Mucosa of descending colon (tissue), 3 donors: ENCODE measurements around the gene MROH9. TPM values are rescaled to one million over a fixed set of nuclear protein-coding genes. Genes with fewer than 3 reads are reported as not detected.
"Not testable (repeated sequence)": the region's sequence is repeated elsewhere in the genome, so short reads cannot be mapped to it uniquely, and the experiment has no call there.

Experiments used
- ATAC-seq: fragments of 200-7000 bp; cut with Tn5 transposase; one replicate; pipeline ENCODE4 v1.9.1; 2020; ENCODE audit warnings: mild to moderate bottlenecking, moderate library complexity
- DNase-seq, 3 donors: peaks; one replicate each; pipeline ENCODE4 v3.0.0-alpha.2; 2020
- H3K36me3 ChIP-seq: fragments of 200-600 bp; one replicate; pipeline ENCODE4 v1.8.0; 2021; ENCODE audit warnings: low read depth, mild to moderate bottlenecking
- H3K4me1 ChIP-seq: fragments of 200-600 bp; one replicate; pipeline ENCODE4 v1.8.0; 2021; ENCODE audit warnings: low read depth, mild to moderate bottlenecking
- H3K4me3 ChIP-seq: fragments of 200-600 bp; one replicate; pipeline ENCODE4 v1.8.0; 2021; ENCODE audit warnings: mild to moderate bottlenecking
- H3K9me3 ChIP-seq: fragments of 200-600 bp; one replicate; pipeline ENCODE4 v1.8.0; 2021; ENCODE audit warnings: mild to moderate bottlenecking
- CTCF ChIP-seq: fragments of 200-600 bp; IDR thresholded peaks from one replicate; pipeline ENCODE4 v1.8.0; 2022; ENCODE audit warnings: antibody characterized with exemption, mild to moderate bottlenecking
- intact Hi-C, 2 donors: fragments of 100-400 bp; cut with DNase I in 1 of 2; cut with micrococcal nuclease in 1 of 2; formaldehyde crosslinking; loops; one replicate each; pipeline versions ENCODE4 v1.11.0 to v1.11.1; 2022; cut with DNase I, micrococcal nuclease
- total RNA-seq, 3 donors: library from RNA; stranded (reverse); fragmentation: NEBNext Ultra II Directional in 2 of 3; extraction: Animal tissue kit (Norgen Biotek cat#: 25700) in 2 of 3; gene quantifications; one replicate each; pipeline versions ENCODE4 v1.2.1 to v1.2.4, GENCODE V29; 2021 to 2023
- donor health status: DM: no; HTN: no; CAD: no; lungs with moderate emphysema.
- donor health status: DM: no; HTN: no; CAD: no.
- donor health status: DM: no; HTN: yes; CAD: no.

MROH9 gene
- total RNA-seq, 3 donors from 2014 or later: not detected

- no peak for TF ChIP-seq CTCF
- H3K4me3 ChIP-seq: no peak overlapping the region
- no peaks in the 10 kb centered on the region for H3K9me3 ChIP-seq
- ATAC-seq (no peak), DNase-seq (no peak)
- no peaks in the 10 kb centered on the region for H3K36me3 ChIP-seq
- H3K4me1 ChIP-seq: no peaks in the 10 kb centered on the region
- intact Hi-C loops: no loop called here
Measured at GRCh38 chr1:170938281-170938680, 2.9 kb downstream of the MROH9 start.

GRCh38 chr1:170939476-170939875 lies 4.1 kb downstream of the MROH9 start:
- Histone ChIP-seq H3K4me3 (no peak overlapping the region), H3K9me3 (no peaks in the 10 kb centered on the region), H3K36me3 (no peaks in the 10 kb centered on the region), H3K4me1 (no peaks in the 10 kb centered on the region)
- DNase-seq (peak in 1 of 3 donors; percentile 28), ATAC-seq (peak; percentile 61)
- no peak for TF ChIP-seq CTCF
- intact Hi-C loops: no loop called here

- H3K4me1 ChIP-seq, DNase-seq, H3K36me3 ChIP-seq, H3K9me3 ChIP-seq, H3K4me3 ChIP-seq, ATAC-seq, intact Hi-C loops: not testable (repeated sequence)
Measured at GRCh38 chr1:170951744-170952143, 16.4 kb downstream of the MROH9 start.

GRCh38 chr1:170959385-170959784 lies 24.1 kb downstream of the MROH9 start:
- no peak overlapping the region for H3K4me3 ChIP-seq
- H3K36me3 ChIP-seq: no peaks in the 10 kb centered on the region
- H3K9me3 ChIP-seq: no peaks in the 10 kb centered on the region
- intact Hi-C loops: no loop called here
- TF ChIP-seq CTCF: no peak
- no peak for DNase-seq
- no peaks in the 10 kb centered on the region for H3K4me1 ChIP-seq
- no peak for ATAC-seq

- no peak for TF ChIP-seq CTCF
- no peak for DNase-seq
- no peaks in the 10 kb centered on the region for H3K36me3 ChIP-seq
- intact Hi-C loops: no loop called here
- no peaks in the 10 kb centered on the region for H3K4me1 ChIP-seq
- no peak for ATAC-seq
- no peak overlapping the region for H3K4me3 ChIP-seq
- no peaks in the 10 kb centered on the region for H3K9me3 ChIP-seq
Measured at GRCh38 chr1:170964506-170964905, 29.2 kb downstream of the MROH9 start.

GRCh38 chr1:170967042-170967910 lies 31.9 kb downstream of the MROH9 start:
- ATAC-seq: peak; percentile 58
- H3K9me3 ChIP-seq: no peaks in the 10 kb centered on the region
- intact Hi-C loops: no loop called here
- peak in 1 of 3 donors; percentile 27 for DNase-seq
- no peaks in the 10 kb centered on the region for H3K36me3 ChIP-seq
- peak; percentile 38 for TF ChIP-seq CTCF
- no peak overlapping the region for H3K4me3 ChIP-seq
- no peaks in the 10 kb centered on the region for H3K4me1 ChIP-seq
